ENCODE measurements around the gene CD1D. TPM values are rescaled to one million over a fixed set of nuclear protein-coding genes. Genes with fewer than 3 reads are reported as not detected.

Gene CD1D
- total RNA-seq, 1 donor from 2014 or later = 4.6 TPM

DNA sequence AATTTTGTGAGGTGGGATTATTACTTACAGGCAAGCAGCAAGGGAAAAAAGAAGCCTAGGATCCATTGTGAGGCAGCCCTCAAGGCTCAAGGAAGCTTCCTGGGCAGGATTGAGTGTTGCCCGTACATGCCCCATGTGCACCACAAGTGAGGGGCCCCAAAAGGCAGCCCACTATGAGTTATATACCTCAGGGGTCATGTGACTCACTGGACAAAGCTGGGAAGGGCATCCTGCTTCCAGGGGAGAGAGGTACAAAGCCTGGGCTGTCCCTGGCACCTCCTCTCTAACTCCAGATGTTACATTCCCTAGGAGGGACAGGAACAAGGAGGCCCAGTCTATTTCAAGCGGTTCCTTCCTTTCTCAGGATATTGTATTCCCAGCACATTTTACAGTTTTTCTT lies 34.0 kb upstream of the CD1D start:
- H3K4me3 ChIP-seq = no peak overlapping the region
- intact Hi-C loops (cut with DNase I) = no loop called here
- peaks cover 15% of the 10 kb centered on the region for H3K4me1 ChIP-seq
- TF ChIP-seq, protein P1, sequence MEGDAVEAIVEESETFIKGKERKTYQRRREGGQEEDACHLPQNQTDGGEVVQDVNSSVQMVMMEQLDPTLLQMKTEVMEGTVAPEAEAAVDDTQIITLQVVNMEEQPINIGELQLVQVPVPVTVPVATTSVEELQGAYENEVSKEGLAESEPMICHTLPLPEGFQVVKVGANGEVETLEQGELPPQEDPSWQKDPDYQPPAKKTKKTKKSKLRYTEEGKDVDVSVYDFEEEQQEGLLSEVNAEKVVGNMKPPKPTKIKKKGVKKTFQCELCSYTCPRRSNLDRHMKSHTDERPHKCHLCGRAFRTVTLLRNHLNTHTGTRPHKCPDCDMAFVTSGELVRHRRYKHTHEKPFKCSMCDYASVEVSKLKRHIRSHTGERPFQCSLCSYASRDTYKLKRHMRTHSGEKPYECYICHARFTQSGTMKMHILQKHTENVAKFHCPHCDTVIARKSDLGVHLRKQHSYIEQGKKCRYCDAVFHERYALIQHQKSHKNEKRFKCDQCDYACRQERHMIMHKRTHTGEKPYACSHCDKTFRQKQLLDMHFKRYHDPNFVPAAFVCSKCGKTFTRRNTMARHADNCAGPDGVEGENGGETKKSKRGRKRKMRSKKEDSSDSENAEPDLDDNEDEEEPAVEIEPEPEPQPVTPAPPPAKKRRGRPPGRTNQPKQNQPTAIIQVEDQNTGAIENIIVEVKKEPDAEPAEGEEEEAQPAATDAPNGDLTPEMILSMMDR (IDR thresholded peaks at IDR 0.05) = no peak
- ATAC-seq = no peak
- H3K27me3 ChIP-seq (ENCODE audit: low read depth) = no peaks in the 10 kb centered on the region
- no peak for DNase-seq
- H3K27ac ChIP-seq = no peak overlapping the region
- no peaks in the 10 kb centered on the region for H3K9me3 ChIP-seq
- no peaks in the 10 kb centered on the region for H3K36me3 ChIP-seq

DNA sequence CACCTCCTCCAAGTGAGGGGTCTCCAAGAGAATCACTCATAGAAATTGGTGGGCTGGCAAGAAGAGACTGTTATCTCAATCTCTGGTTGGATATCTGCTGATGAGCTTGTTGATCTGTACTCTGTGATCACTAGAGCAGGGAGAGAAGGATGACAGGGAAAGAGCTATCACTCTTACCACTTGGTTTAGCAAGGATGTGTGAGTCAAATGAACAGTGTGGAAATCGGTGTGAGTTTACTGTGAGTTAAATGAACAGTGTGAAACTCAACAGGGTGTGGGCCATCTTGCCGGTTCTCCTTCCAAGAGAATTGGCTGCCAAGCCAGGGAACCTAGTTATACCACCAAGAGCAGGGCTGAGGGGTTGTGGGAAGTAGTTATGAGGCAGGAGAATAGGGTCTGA lies 33.3 kb upstream of the CD1D start:
- no peak for ATAC-seq
- no peak overlapping the region for H3K4me3 ChIP-seq
- no peak overlapping the region for H3K27ac ChIP-seq

DNA sequence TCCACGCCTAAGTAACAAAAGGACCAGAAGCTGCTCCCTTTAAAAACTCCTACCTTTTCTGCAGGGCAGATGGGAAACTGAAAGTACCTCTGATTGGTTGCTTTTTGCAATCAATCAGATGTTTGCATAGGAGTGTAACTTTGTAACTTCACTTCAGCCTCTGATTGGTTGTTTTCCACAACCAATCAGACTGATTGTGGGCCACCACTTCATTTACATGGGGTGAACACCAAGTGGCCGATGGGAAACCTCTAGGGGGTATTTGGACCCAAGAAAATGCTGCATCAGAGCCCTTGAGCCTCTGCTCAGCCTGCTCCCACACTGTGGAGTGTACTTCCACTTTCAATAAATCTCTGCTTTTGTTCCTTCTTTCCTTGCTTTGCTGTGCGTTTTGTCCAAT lies 32.8 kb upstream of the CD1D start:
- no peak overlapping the region for H3K4me3 ChIP-seq
- peak overlapping the region; percentile 64 for H3K27ac ChIP-seq
- H3K36me3 ChIP-seq = no peaks in the 10 kb centered on the region
- DNase-seq = no peak
- peaks cover 15% of the 10 kb centered on the region for H3K4me1 ChIP-seq
- intact Hi-C loops (cut with DNase I) = no loop called here
- TF ChIP-seq, protein P1 (IDR thresholded peaks at IDR 0.05) = no peak
- H3K27me3 ChIP-seq (ENCODE audit: low read depth) = no peaks in the 10 kb centered on the region
- no peak for ATAC-seq
- no peaks in the 10 kb centered on the region for H3K9me3 ChIP-seq

More for the DNA sequence above, 33.3 kb upstream of the CD1D start:
- intact Hi-C loops (cut with DNase I) = no loop called here
- Histone ChIP-seq H3K9me3 (no peaks in the 10 kb centered on the region), H3K27me3 (ENCODE audit: low read depth) (no peaks in the 10 kb centered on the region), H3K4me1 (peaks cover 15% of the 10 kb centered on the region), H3K36me3 (no peaks in the 10 kb centered on the region)
- TF ChIP-seq, protein P1 (IDR thresholded peaks at IDR 0.05) = no peak
- no peak for DNase-seq

DNA sequence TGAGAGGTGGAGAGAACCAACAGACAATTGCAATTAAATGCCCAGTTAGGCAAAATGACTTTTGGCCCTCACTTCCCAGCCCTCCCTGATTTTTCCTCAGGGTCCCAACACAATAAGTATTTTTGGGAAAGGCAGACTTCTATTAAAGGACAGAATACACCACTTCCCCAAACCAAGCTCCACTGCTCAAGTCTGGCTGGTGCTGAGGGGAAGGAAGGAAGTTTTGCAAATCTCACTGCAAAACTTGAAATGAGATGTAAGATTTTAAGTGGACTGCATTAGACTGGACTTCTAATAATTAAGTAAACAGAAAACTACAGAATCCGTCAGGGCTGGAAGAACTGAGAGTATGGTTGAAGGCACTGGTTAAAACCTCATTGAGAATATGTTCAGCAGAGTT lies 32.2 kb upstream of the CD1D start:
- TF ChIP-seq, protein P1 (IDR thresholded peaks at IDR 0.05) = no peak
- Histone ChIP-seq H3K27me3 (ENCODE audit: low read depth) (no peaks in the 10 kb centered on the region), H3K27ac (peak overlapping the region; percentile 64)

DNA sequence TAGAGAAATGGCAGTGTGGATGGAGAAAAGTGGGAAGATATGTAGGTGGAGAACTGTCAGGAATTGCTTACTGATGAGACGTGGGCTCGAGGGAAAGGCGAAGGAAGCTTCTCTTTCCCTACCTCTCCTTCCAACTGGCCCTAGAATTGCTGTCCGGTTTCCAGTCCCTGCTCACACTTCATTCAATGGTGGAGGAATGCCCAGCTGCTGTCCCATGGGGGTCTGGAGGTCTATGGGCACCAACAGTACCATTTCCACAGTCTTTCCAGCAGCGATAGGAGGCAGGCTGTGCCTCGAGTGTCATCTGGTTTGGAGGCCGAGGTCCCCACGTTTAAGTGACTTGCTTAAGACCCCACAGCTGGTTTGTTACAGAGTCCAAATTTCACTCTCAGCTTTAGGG lies 31.5 kb upstream of the CD1D start:
- Histone ChIP-seq H3K36me3 (no peaks in the 10 kb centered on the region), H3K4me3 (peak overlapping the region; percentile 52), H3K9me3 (no peaks in the 10 kb centered on the region), H3K4me1 (peaks cover 17% of the 10 kb centered on the region), H3K27me3 (ENCODE audit: low read depth) (no peaks in the 10 kb centered on the region), H3K27ac (peak overlapping the region; percentile 64)
- ATAC-seq (no peak), DNase-seq (no peak)
- intact Hi-C loops (cut with DNase I) = no loop called here
- TF ChIP-seq, protein P1 (IDR thresholded peaks at IDR 0.05) = no peak

More for the DNA sequence above, 32.2 kb upstream of the CD1D start:
- Histone ChIP-seq H3K9me3 (no peaks in the 10 kb centered on the region), H3K4me1 (peaks cover 15% of the 10 kb centered on the region), H3K36me3 (no peaks in the 10 kb centered on the region), H3K4me3 (no peak overlapping the region)
- DNase-seq = no peak
- peak; percentile 35 to 40 for ATAC-seq
- intact Hi-C loops (cut with DNase I) = no loop called here

Measured in lower lobe of right lung (tissue), 2 donors.